NT2/D1 (cell line): ENCODE results near the gene CYP11A1.

Experiments used
- YY1 ChIP-seq: IDR thresholded peaks from 2 replicates; pipeline ENCODE4 v1.6.1; 2011; ENCODE audit not compliant: insufficient read length, insufficient read depth
- ZNF274 ChIP-seq: IDR thresholded peaks from 2 replicates; pipeline ENCODE4 v1.6.1; 2011; ENCODE audit warnings: mild to moderate bottlenecking, low read depth, low read length

DNA sequence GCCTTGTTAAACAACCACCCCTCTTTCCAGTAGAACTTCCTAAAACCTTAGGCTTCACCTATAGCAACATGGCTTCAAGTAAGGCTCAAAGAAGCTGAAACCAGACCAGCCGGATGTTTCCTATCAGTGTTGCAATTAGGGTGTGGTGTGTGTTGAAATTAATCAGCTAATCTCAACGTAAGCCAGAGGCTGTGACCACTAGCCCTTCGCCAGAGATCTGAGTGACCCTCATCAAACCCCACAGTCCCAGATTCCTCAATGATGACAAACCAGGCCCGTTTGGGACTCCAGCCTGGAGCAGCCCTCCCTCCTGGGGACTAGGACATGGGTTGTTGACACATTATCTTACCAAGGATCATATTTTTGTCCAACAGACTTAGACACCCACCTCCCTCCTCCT lies 27.3 kb downstream of the CYP11A1 start:
- no peak for TF ChIP-seq YY1
- TF ChIP-seq ZNF274 = no peak
